ENCODE results near the gene WWC1. TPM values are rescaled to one million over a fixed set of nuclear protein-coding genes. Genes with fewer than 3 reads are reported as not detected.

WWC1 gene
- total and polyA plus RNA-seq, 9 of the 15 experiments (the other 6 are each of a cell fraction or from before 2014, with no cell fraction given): under 0.01 to 0.54 (median 0.42) TPM; not detected in 6

DNA sequence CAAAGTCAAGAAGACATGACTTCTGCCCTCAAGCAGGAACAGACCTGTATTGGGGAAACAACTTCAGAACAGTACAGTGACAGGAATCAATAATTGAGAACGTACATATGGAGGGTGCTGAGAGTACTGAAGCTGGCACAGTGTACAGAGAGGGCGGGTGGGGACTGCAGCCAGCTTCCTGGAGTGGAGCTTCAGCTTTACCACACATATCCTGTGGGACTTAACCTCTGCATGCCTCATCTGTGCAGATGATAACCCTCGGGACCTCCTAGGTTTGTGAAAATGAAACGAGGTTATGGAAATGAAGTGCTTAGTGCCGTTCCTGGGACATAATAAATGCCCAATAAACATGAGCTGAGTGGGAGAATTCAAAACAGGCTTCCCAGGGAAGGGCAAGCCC is 172.8 kb downstream of the WWC1 start (continued):
- TF ChIP-seq ETV1 (tag; conservative IDR thresholded peaks at IDR 0.05; ENCODE audit: low read depth) (no peak), HNRNPK (IDR thresholded peaks at IDR 0.05; ENCODE audit: low read depth, low read length, poor library complexity, severe bottlenecking) (no peak), TAF15 (IDR thresholded peaks at IDR 0.05; ENCODE audit: low read depth, low read length) (no peak), KAT2B (IDR thresholded peaks at IDR 0.05; ENCODE audit: low read depth, low read length) (no peak), BCL6 (CRISPR knock-in tag; IDR thresholded peaks at IDR 0.05) (no peak), NFYB (IDR thresholded peaks at IDR 0.05; ENCODE audit: extremely low read depth, insufficient read length) (no peak), SUPT5H (IDR thresholded peaks at IDR 0.05) (no peak), PPARD (CRISPR knock-in tag; IDR thresholded peaks at IDR 0.05) (no peak)
- TF ChIP-seq, protein P1, sequence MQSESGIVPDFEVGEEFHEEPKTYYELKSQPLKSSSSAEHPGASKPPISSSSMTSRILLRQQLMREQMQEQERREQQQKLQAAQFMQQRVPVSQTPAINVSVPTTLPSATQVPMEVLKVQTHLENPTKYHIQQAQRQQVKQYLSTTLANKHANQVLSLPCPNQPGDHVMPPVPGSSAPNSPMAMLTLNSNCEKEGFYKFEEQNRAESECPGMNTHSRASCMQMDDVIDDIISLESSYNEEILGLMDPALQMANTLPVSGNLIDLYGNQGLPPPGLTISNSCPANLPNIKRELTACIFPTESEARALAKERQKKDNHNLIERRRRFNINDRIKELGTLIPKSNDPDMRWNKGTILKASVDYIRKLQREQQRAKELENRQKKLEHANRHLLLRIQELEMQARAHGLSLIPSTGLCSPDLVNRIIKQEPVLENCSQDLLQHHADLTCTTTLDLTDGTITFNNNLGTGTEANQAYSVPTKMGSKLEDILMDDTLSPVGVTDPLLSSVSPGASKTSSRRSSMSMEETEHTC (IDR thresholded peaks at IDR 0.05): no peak

DNA sequence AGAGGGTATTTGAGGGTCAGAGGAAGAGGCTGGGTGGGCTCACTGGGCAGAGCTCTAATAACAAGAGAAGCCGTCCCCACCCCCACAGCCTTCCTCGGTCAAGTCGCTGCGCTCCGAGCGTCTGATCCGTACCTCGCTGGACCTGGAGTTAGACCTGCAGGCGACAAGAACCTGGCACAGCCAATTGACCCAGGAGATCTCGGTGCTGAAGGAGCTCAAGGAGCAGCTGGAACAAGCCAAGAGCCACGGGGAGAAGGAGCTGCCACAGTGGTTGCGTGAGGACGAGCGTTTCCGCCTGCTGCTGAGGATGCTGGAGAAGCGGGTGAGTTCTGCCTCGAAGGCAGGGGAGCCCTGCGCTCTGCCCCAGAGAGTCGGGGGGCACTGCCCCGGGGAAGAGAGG is 173.2 kb downstream of the WWC1 start:
- H3K4me3 ChIP-seq: no peak overlapping the region
- no peaks in the 10 kb centered on the region for H3K4me1 ChIP-seq (replicated peaks in 1 of 2; ENCODE audit: control insufficient read depth in 2 of 2, insufficient read depth in 2 of 2, low read length in 2 of 2)
- FAIRE-seq (no peak), DNase-seq (ENCODE audit: extremely low read depth in 1 of 4, low spot score in 3 of 4) (no peak), ATAC-seq (no peak)
- H3K9ac ChIP-seq (ENCODE audit: insufficient read depth in 1 of 2, low read depth in 2 of 2, low read length in 2 of 2): no peak overlapping the region
- in situ Hi-C loops (cut with MboI) (no loop called here), intact Hi-C loops (cut with micrococcal nuclease) (no loop called here)
- no peak overlapping the region for H3K27ac ChIP-seq (ENCODE audit: extremely low read depth, low read depth, low read length)
- H3K9me1 ChIP-seq (ENCODE audit: control insufficient read depth, insufficient read depth, low read length): no peaks in the 10 kb centered on the region
- no peaks in the 10 kb centered on the region for H3K9me3 ChIP-seq (replicated peaks; ENCODE audit: control insufficient read depth, insufficient read depth, low read depth, low read length)
- POLR2A ChIA-PET: no interaction called here
- no peak overlapping the region for H2AFZ ChIP-seq (ENCODE audit: low read depth, low read length)
- no peaks in the 10 kb centered on the region for H4K20me1 ChIP-seq (replicated peaks; ENCODE audit: control insufficient read depth, insufficient read depth, low read length)
- H3K36me3 ChIP-seq (ENCODE audit: control insufficient read depth, insufficient read depth, low read length): no peaks in the 10 kb centered on the region
- H3K4me2 ChIP-seq (ENCODE audit: insufficient read depth, low read length): no peak overlapping the region
- H3K27me3 ChIP-seq (ENCODE audit: control insufficient read depth in 2 of 2, insufficient read depth in 2 of 2, low read length in 2 of 2): peaks cover 26 to 72% of the 10 kb centered on the region in 2 experiments
- under 1% methylated on average over 19 of the region's 20 CpGs for WGBS (ENCODE audit: insufficient coverage, low coverage, missing lambda C conversion rate)
- no peaks in the 10 kb centered on the region for H3K79me2 ChIP-seq (ENCODE audit: control insufficient read depth, insufficient read depth, low read length)
- no TSS peak for BruUV-seq (replicated peaks)
- CTCF ChIA-PET (ENCODE audit: low intra/inter-chr PET ratio): no interaction called here
- TF ChIP-seq, protein P2, sequence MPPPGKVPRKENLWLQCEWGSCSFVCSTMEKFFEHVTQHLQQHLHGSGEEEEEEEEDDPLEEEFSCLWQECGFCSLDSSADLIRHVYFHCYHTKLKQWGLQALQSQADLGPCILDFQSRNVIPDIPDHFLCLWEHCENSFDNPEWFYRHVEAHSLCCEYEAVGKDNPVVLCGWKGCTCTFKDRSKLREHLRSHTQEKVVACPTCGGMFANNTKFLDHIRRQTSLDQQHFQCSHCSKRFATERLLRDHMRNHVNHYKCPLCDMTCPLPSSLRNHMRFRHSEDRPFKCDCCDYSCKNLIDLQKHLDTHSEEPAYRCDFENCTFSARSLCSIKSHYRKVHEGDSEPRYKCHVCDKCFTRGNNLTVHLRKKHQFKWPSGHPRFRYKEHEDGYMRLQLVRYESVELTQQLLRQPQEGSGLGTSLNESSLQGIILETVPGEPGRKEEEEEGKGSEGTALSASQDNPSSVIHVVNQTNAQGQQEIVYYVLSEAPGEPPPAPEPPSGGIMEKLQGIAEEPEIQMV (tag; conservative IDR thresholded peaks at IDR 0.05; ENCODE audit: low read depth): no peak
- TF ChIP-seq SLC30A9 (CRISPR knock-in tag; IDR thresholded peaks at IDR 0.05) (no peak), ELF4 (CRISPR knock-in tag; IDR thresholded peaks at IDR 0.05) (no peak), ZNF239 (CRISPR knock-in tag; IDR thresholded peaks at IDR 0.05) (no peak), SRF (CRISPR knock-in tag; IDR thresholded peaks at IDR 0.05) (no peak), KHSRP (IDR thresholded peaks at IDR 0.05) (no peak), SMARCE1 (IDR thresholded peaks at IDR 0.05) (no peak), KLF10 (CRISPR knock-in tag; IDR thresholded peaks at IDR 0.05) (no peak), PURB (CRISPR knock-in tag; IDR thresholded peaks at IDR 0.05; ENCODE audit: low read depth) (no peak), PHB2 (IDR thresholded peaks at IDR 0.05; ENCODE audit: low read depth) (no peak), RBM14 (IDR thresholded peaks at IDR 0.05; ENCODE audit: borderline replicate concordance, insufficient read depth, low read depth, low read length) (no peak), GATAD2A (IDR thresholded peaks at IDR 0.05) (no peak)
- TF ChIP-seq, protein P3, sequence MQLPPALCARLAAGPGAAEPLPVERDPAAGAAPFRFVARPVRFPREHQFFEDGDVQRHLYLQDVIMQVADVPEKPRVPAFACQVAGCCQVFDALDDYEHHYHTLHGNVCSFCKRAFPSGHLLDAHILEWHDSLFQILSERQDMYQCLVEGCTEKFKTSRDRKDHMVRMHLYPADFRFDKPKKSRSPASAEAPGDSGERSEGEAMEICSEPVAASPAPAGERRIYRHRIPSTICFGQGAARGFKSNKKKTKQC (CRISPR knock-in tag; IDR thresholded peaks at IDR 0.05): no peak

Data from K562 (cell line).